PC-3 (cell line): ENCODE measurements around the gene LYPD3.

ENCODE experiments used
- CTCF ChIP-seq: fragments of 300-600 bp; sonication (generic); conservative IDR thresholded peaks from 2 replicates; pipeline ENCODE4 v1.5.1; 2017; ENCODE audit warnings: antibody characterized with exemption, low read depth, mild to moderate bottlenecking, low read length
- EZH2 ChIP-seq: fragments of 300-600 bp; sonication (generic); IDR thresholded peaks from one replicate; pipeline ENCODE4 v1.6.1; 2017; ENCODE audit warnings: antibody characterized with exemption, mild to moderate bottlenecking, low read length; ENCODE audit not compliant: unreplicated experiment
- EZH2phosphoT487 ChIP-seq: fragments of 300-600 bp; sonication (generic); IDR thresholded peaks from 2 replicates; pipeline ENCODE4 v1.6.1; 2018; ENCODE audit warnings: mild to moderate bottlenecking, antibody characterized with exemption, low read length, borderline replicate concordance

GRCh38 chr19:43420954-43421353 lies 44.5 kb downstream of the LYPD3 start:
- TF ChIP-seq CTCF (no peak), EZH2 (no peak), EZH2phosphoT487 (no peak)
